MM.1S (cell line): ENCODE measurements around the gene ZPR1.

Experiments
- DNase-seq: peaks from one replicate; pipeline ENCODE4 v3.0.0-alpha.2; 2015
- H2AFZ ChIP-seq: fragments of 300-600 bp; sonication (generic); 2 replicates; pipeline ENCODE4 v1.6.0; 2016; ENCODE audit warnings: antibody characterized with exemption, low read length
- H3F3A ChIP-seq: fragments of 300-600 bp; sonication (generic); 2 replicates; pipeline ENCODE4 v1.6.1; 2016; ENCODE audit warnings: mild to moderate bottlenecking, antibody characterized with exemption, low read length, moderate library complexity, mixed read lengths; ENCODE audit not compliant: insufficient read depth
- H3K27ac ChIP-seq: fragments of 300-600 bp; sonication (generic); 2 replicates; pipeline ENCODE4 v1.5.1; 2016; ENCODE audit warnings: mild to moderate bottlenecking, low read length
- H3K27me3 ChIP-seq: fragments of 300-600 bp; sonication (generic); replicated peaks from 2 replicates; pipeline ENCODE4 v1.6.0; 2016; ENCODE audit warnings: low read length; ENCODE audit not compliant: insufficient read depth
- H3K36me3 ChIP-seq: fragments of 300-600 bp; sonication (generic); replicated peaks from 2 replicates; pipeline ENCODE4 v1.6.1; 2016; ENCODE audit warnings: mild to moderate bottlenecking, low read length, mixed read lengths; ENCODE audit not compliant: insufficient read depth
- H3K4me1 ChIP-seq: fragments of 300-600 bp; sonication (generic); 2 replicates; pipeline ENCODE4 v1.6.1; 2016; ENCODE audit warnings: low read length, mixed read lengths
- H3K4me2 ChIP-seq: fragments of 300-600 bp; sonication (generic); 2 replicates; pipeline ENCODE4 v1.6.0; 2016; ENCODE audit warnings: low read depth, low read length
- H3K4me3 ChIP-seq: fragments of 300-600 bp; sonication (generic); 2 replicates; pipeline ENCODE4 v1.5.1; 2016; ENCODE audit warnings: low read length, mixed read lengths
- H3K79me2 ChIP-seq: fragments of 300-600 bp; sonication (generic); 2 replicates; pipeline ENCODE4 v1.6.1; 2016; ENCODE audit warnings: mixed run types, low read length, mixed read lengths
- H3K9ac ChIP-seq: fragments of 300-600 bp; sonication (generic); 2 replicates; pipeline ENCODE4 v1.6.1; 2016; ENCODE audit warnings: low read length, mixed read lengths
- H3K9me2 ChIP-seq: fragments of 300-600 bp; sonication (generic); replicated peaks from 2 replicates; pipeline ENCODE4 v1.6.1; 2016; ENCODE audit warnings: mild to moderate bottlenecking, low read length, mixed read lengths; ENCODE audit not compliant: insufficient read depth
- H3K9me3 ChIP-seq: fragments of 300-600 bp; sonication (generic); replicated peaks from 2 replicates; pipeline ENCODE4 v1.6.1; 2016; ENCODE audit warnings: mild to moderate bottlenecking, low read length, mixed read lengths; ENCODE audit not compliant: insufficient read depth
- H4K20me1 ChIP-seq: fragments of 300-600 bp; sonication (generic); 2 replicates; pipeline ENCODE4 v1.6.1; 2016; ENCODE audit warnings: mild to moderate bottlenecking, low read length, moderate library complexity, mixed read lengths; ENCODE audit not compliant: insufficient read depth
- CTCF ChIP-seq: fragments of 300-600 bp; sonication (generic); IDR thresholded peaks from 2 replicates; pipeline ENCODE4 v1.5.1; 2016; ENCODE audit warnings: antibody characterized with exemption, low read length, mixed read lengths
- EZH2 ChIP-seq: fragments of 300-600 bp; sonication (generic); optimal IDR thresholded peaks from 2 replicates; pipeline ENCODE3; 2017; ENCODE audit warnings: low read depth, mild to moderate bottlenecking, antibody characterized with exemption, low read length, mixed read lengths
- EZH2phosphoT487 ChIP-seq: fragments of 300-600 bp; sonication (generic); IDR thresholded peaks from 2 replicates; pipeline ENCODE4 v1.6.1; 2018; ENCODE audit warnings: antibody characterized with exemption, low read length

ZPR1 gene

GRCh38 chr11:116778556-116778955 is 9.3 kb downstream of the ZPR1 start:
- no peak for DNase-seq
- Histone ChIP-seq H3K9me3 (no peaks in the 10 kb centered on the region), H3K9ac (no peak overlapping the region), H3K4me3 (no peak overlapping the region), H3K9me2 (no peaks in the 10 kb centered on the region), H3K36me3 (peaks cover 24% of the 10 kb centered on the region; the same call in 1 of the 2 replicates), H3K4me1 (peaks cover 29% of the 10 kb centered on the region), H3K27me3 (no peaks in the 10 kb centered on the region), H2AFZ (no peak overlapping the region), H3F3A (peaks cover 30% of the 10 kb centered on the region), H3K4me2 (no peak overlapping the region), H3K79me2 (no peaks in the 10 kb centered on the region), H3K27ac (no peak overlapping the region), H4K20me1 (no peaks in the 10 kb centered on the region)
- TF ChIP-seq EZH2: no peak

GRCh38 chr11:116777056-116777455 is 10.8 kb downstream of the ZPR1 start:
- peaks cover 18% of the 10 kb centered on the region; the same call in 1 of the 2 replicates for H3K36me3 ChIP-seq
- H3F3A ChIP-seq: peaks cover 34% of the 10 kb centered on the region

DNA sequence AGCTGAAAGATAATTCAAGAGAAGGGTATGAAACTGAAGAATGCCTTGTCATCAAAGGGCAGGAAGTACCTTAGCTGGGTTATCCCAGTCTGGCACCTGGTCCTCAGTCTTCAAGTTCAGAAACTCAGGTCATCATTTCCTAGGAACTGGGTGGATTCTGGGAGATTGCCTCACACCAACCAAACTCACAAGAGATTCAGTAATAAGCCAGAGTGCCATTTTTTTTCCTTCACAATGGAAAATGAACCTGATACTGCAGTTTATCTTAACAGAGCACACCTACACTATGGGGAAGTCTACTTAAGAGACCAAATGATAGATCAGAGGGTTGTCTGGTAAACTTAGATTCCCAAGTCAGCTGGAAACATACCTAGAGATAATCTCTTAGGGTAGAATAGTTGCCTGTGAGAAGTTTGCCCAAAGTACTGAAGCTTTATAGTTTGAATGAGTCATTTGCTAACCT is 11.3 kb downstream of the ZPR1 start:
- Histone ChIP-seq H3K4me2 (peak overlapping the region; percentile 49), H3K4me1 (peaks cover 37% of the 10 kb centered on the region), H3F3A (peaks cover 34% of the 10 kb centered on the region), H3K9me2 (no peaks in the 10 kb centered on the region), H3K27me3 (no peaks in the 10 kb centered on the region), H3K9me3 (no peaks in the 10 kb centered on the region), H3K9ac (no peak overlapping the region), H3K36me3 (peaks cover 18% of the 10 kb centered on the region; the same call in 1 of the 2 replicates), H3K79me2 (peaks cover 12% of the 10 kb centered on the region), H4K20me1 (no peaks in the 10 kb centered on the region), H2AFZ (no peak overlapping the region), H3K27ac (peak overlapping the region; percentile 69), H3K4me3 (no peak overlapping the region)
- TF ChIP-seq CTCF: no peak
- TF ChIP-seq EZH2: no peak
- TF ChIP-seq EZH2phosphoT487: no peak
- DNase-seq: peak; percentile 67

More at GRCh38 chr11:116777056-116777455, 10.8 kb downstream of the ZPR1 start:
- Histone ChIP-seq H3K27me3 (no peaks in the 10 kb centered on the region), H3K4me2 (peak overlapping the region; percentile 49; the same call in 1 of the 2 replicates), H3K4me3 (no peak overlapping the region), H3K4me1 (peaks cover 34% of the 10 kb centered on the region), H3K9ac (no peak overlapping the region), H3K9me3 (no peaks in the 10 kb centered on the region), H3K79me2 (peaks cover 7% of the 10 kb centered on the region), H3K9me2 (no peaks in the 10 kb centered on the region), H4K20me1 (no peaks in the 10 kb centered on the region), H2AFZ (no peak overlapping the region), H3K27ac (peak overlapping the region; percentile 69)
- DNase-seq: no peak
- TF ChIP-seq CTCF (no peak), EZH2phosphoT487 (no peak), EZH2 (no peak)

- no peaks in the 10 kb centered on the region for H3K27me3 ChIP-seq
- peak overlapping the region; percentile 69; the same call in 1 of the 2 replicates for H3K27ac ChIP-seq
- H3K9me2 ChIP-seq: no peaks in the 10 kb centered on the region
- DNase-seq: no peak
- H3K36me3 ChIP-seq: peaks cover 18% of the 10 kb centered on the region; the same call in 1 of the 2 replicates
- no peak overlapping the region for H3K9ac ChIP-seq
- H4K20me1 ChIP-seq: no peaks in the 10 kb centered on the region
- peak overlapping the region; percentile 49 for H3K4me2 ChIP-seq
- H2AFZ ChIP-seq: no peak overlapping the region
- H3K4me1 ChIP-seq: peaks cover 39% of the 10 kb centered on the region
- H3K4me3 ChIP-seq: 0 out of 2 replicates have a peak overlapping the region, but pooled peaks have one; percentile 1
- peaks cover 18% of the 10 kb centered on the region for H3K79me2 ChIP-seq
- H3K9me3 ChIP-seq: no peaks in the 10 kb centered on the region
- TF ChIP-seq EZH2 (no peak), CTCF (no peak), EZH2phosphoT487 (no peak)
- H3F3A ChIP-seq: peaks cover 34% of the 10 kb centered on the region
These were observed 11.8 kb downstream of the ZPR1 start for GRCh38 chr11:116775975-116776374.
